Thyroid gland (tissue), 4 donors: ENCODE measurements around the gene PARD3.

Experiments
- POLR2A ChIP-seq, 2 donors: fragments of 450-650 bp; IDR thresholded peaks; one replicate each; pipeline ENCODE4 v1.6.1; 2017; ENCODE audit warnings: antibody characterized with exemption in 2 of 2, mild to moderate bottlenecking in 2 of 2, moderate library complexity in 1 of 2
- TF ChIP-seq, protein P1 (sequence below), 6 experiments: fragments of 200-600 bp in 3 of 6; fragments of 450-650 bp in 3 of 6; sonication (generic) in 3 of 6; IDR thresholded peaks; one replicate each; pipeline ENCODE4 v1.5.1; 2016 to 2019; ENCODE audit warnings: antibody characterized with exemption in 6 of 6, mild to moderate bottlenecking in 2 of 6, inconsistent platforms in 1 of 6, moderate library complexity in 1 of 6

DNA sequence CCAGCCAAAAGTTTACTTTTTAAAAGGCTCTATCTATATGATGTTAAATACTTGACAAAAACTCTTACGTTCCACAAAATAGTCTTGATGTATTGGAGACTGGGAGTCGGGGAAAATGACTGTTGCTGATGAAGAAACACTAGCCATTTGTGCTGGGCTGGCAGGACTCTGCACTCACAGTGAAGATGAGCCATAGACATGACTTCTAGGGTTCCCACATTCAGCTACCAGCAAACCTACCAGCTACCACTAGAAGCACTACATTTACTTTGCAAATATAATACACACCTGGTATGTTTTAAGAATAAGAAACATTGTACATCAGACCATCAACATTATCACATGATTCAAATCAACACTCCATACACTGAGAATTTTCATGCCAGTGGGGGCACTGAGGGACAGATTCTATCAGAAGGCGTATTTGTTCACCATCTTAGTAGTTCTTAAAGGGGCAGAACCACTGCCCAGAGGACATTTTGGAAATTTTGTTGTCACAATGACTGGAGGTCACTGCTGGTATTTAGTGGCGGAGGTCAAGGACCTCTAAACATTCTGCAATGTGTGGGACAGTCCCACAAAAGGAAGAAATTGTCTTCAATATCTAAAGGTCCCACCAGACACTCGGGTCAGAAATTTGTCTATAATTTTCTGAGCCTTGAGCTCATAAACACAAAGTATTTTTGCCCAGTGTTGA is 52.3 kb downstream of the PARD3 start:
- no peak for TF ChIP-seq POLR2A (IDR thresholded peaks at IDR 0.05)
- TF ChIP-seq, protein P1, sequence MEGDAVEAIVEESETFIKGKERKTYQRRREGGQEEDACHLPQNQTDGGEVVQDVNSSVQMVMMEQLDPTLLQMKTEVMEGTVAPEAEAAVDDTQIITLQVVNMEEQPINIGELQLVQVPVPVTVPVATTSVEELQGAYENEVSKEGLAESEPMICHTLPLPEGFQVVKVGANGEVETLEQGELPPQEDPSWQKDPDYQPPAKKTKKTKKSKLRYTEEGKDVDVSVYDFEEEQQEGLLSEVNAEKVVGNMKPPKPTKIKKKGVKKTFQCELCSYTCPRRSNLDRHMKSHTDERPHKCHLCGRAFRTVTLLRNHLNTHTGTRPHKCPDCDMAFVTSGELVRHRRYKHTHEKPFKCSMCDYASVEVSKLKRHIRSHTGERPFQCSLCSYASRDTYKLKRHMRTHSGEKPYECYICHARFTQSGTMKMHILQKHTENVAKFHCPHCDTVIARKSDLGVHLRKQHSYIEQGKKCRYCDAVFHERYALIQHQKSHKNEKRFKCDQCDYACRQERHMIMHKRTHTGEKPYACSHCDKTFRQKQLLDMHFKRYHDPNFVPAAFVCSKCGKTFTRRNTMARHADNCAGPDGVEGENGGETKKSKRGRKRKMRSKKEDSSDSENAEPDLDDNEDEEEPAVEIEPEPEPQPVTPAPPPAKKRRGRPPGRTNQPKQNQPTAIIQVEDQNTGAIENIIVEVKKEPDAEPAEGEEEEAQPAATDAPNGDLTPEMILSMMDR (IDR thresholded peaks at IDR 0.05), result no peak
